HG02623 (cell line): ENCODE data around the gene SPEM2.

Source experiments
- ATAC-seq: cut with Tn5 transposase; IDR thresholded peaks from one replicate; pipeline ENCODE4 v1.9.1; 2021; ENCODE audit warnings: moderate library complexity; ENCODE audit not compliant: unreplicated experiment

SPEM2 gene

DNA sequence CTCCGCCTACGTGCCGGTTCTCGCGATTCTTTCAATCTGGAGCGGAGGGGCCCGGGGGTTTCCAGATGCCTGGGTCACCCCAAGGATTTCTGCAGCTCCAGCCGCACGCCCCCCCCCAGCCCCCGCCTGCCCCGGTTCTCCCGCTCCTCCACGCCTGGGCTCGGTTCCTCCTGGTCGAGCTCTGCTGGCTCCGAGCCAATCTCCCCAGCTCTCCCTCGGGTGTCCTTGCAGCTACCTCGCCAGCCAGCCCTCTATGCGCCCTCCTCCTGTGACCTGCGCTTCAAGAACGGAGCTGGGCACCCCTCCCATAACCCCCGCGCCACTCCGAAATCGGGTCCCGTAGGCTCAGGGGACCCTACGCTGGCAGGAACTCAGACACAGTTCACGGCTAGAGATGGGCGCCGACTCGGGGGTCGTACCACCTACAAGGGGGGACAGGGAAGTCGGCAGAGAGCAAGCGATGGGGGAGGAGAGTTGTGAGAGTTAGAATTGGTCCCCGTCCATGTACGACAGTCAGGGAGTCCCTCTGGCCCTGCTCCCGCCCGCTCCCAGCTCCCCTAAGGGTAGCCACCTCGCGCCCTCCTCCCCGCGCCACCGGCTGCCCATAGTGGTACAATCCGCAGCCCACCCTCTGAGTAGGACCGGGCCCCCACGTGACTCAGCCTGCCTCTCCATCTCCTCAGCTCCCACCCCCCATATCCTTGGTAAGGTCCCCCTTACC lies 14.9 kb downstream of the SPEM2 start:
- no peak for ATAC-seq

DNA sequence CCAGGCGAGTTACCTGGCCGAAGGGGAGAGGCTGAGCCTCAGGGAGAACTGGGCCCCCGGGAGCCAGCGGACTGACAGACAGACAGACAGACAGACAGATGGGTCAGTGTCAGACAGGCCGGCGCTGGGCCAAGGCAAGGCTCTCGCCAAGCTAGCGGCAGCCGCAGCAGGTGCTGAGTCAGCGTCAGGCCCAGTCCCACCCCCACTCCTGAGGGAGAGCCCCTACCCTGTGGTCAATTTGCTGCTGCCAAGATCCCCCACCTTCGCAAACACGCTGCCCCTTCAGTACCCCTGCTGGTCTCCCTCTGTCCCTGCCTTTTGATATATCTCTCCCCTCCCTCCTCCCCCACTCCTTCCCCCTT lies 15.4 kb downstream of the SPEM2 start:
- no peak for ATAC-seq

DNA sequence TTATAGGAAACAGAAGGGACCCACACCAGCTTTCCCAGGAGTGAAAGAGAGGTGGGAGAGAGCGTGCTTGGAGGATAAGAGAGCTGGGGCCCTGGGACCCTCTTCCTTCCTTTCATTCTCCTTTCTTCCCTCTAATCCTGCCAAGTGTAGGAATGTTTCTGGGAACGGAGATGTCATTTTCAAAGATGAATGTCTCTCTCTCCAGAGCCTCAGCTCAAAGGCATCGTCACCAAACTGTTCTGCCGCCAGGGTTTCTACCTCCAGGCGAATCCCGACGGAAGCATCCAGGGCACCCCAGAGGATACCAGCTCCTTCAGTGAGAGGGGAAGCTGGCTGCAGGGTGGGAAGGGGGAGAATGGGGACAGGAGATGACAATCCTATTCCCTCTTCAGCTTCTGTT lies 15.8 kb downstream of the SPEM2 start:
- ATAC-seq, result no peak

DNA sequence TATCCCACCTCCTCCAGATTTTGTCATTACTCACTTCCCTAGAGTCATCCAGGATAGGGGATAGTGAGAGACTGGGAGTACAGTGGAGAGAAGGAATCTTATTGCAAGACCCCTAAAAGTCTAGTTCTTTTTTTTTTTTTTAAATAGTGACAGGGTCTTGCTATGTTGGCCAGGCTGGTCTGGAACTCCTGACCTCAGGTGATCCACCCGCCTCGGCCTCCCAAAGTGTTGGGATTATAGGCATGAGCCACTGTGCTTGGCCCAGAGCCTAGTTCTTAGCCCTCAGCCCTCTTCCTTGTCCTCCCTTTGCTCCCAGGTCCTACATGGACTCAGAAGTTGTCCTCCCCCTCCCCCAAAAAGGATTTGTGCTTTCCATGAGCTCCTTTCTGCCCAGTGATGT lies 16.7 kb downstream of the SPEM2 start:
- no peak for ATAC-seq

DNA sequence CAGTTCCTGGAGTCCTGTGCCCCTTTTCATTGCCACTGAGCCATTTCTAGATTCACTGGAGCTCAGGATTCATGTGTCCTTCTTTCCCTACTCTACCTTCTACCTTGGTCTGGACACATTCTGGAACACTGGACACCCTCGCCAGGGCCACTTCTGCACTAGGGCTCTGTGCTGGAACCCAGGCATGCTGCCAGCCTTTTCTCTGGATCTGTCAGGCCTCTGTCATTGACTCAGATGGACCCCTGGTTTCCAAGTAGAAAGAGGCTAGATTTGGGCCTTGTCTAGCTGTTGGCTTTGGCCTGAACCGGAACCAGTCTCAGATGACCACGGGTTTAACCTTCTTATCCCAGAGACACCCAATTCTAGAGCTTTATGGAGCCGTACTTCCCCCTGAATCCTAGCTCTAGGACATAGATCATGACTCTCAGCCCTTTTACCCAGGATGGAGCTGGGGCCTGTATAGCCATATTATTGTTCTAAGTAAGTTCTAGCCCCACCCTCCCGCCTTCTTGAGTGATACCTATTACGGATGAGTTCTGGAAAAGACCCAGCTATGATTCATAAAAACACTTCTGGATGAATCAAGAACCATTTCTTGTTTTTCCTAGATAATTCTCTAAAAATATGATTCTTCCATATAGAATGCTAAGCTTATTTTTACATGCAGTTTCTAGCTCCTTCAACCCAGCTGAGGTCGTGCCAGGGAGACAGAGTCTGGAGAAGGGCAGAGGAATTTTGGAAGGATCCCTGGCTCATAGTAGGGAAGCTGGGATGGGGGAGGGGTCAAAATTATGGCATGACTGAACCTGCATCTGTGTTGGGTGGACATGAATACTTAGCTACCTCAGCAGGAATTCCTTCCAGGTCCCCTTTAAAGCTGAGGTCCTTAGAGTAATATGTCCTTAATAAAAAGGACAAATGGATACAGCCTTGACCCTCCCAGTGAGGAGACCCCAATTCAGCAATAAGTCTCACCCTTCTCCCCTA lies 18.4 kb downstream of the SPEM2 start:
- ATAC-seq, result no peak

DNA sequence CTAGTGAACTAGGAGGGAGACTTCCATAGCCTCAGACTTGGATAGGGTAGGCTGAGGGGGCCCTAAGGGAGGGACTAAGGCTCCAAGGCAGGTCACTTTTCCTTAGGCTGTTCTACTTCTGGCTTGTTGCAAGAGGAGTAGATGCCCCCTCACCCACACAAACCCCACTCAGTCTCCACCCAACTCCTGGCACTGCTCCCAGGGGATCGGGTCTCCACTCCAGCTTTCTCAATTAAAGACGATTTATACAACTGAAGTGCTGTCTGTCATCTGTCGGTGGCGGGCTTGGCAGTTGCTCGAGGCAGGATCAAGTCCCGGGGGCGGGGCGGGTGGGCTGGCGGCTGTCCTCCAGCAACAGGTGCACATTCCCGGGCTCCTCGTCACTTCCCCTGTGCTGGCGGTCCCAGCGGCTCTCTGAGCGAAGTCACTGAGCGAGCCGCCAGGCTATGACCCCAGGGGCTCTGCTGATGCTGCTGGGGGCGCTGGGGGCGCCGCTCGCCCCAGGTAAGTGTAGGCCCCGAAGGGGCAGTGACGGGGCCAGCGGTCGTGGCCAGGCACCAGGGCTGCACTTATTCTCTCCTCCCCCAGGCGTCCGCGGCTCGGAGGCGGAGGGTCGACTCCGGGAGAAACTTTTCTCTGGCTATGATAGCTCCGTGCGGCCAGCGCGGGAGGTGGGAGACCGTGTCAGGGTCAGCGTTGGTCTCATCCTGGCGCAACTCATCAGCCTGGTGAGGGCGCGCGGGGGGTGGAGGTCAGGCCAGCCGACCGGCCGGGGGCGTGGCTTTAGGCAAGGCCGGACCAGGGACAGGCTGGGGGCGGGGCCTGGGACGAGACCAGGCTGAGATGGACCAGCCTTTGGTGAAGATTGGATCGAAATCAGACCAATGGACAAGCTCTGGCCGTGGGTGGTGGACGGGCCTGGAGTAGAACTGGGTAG lies 19.5 kb downstream of the SPEM2 start, which contains the start of gene CHRNB1:
TSS of gene CHRNB1 (plus strand) at position 380 of the 937 bp plus-strand sequence. CDS start at position 447, 67 bp downstream.
- ATAC-seq, result no peak

DNA sequence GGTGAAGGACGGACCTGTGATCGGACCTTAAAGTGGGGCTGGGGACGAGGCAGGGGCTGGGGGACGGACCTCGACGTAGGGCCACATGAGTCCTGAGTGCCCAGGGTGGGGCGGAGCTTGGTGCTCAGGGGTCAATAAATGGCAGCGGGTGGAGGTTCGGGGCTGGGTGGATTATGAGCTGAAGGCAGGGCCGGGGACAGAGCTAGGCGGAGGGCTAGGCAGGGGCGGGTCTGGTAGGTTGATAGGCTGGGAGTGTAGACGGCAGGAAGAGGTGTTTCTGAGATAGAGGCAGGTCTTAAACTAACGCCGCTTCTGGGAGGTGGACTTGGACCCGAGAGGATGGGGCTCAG lies 20.2 kb downstream of the SPEM2 start:
- no peak for ATAC-seq

DNA sequence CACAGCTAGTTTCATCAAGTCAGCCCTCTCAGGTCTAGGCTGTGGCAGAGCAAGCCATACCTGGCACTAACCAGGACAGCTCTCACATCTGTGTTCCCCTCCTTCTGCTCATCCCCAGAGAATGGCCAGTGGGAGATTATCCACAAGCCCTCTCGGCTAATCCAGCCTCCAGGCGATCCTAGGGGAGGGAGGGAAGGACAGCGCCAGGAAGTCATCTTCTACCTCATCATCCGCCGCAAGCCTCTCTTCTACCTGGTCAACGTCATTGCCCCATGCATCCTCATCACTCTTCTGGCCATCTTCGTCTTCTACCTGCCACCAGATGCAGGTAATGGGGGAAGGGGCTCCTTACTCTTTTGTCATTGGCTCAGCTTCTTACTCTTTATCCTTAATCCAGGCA lies 23.0 kb downstream of the SPEM2 start:
- ATAC-seq, result no peak

DNA sequence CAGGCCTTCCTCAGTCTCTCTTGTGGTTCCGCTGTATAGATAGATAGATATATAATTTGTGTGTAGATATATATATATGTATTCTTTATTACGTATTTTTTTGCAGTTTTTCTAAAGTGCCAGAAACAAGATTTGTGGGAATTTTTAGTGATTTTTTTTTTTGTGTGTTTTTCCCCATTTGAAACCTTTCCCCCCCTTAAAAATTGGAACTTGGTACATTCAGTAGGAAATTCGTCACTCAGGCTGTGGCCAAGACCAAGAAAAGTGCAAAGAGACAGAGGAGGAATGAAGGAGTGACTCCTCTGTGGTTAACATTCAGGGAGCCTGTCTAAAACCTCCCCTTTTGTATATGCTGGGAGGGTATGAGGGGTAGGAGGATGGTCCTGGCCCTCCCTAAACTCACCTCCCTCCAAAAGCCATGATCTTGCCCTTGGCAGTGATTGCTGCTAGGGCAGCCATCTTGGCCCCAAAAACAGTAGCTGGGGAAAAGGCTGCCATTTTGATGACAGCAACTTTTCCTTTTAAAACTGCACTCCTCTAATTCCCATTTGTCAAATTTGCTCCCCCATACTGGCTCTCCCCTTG lies 34.6 kb downstream of the SPEM2 start:
- no peak for ATAC-seq

DNA sequence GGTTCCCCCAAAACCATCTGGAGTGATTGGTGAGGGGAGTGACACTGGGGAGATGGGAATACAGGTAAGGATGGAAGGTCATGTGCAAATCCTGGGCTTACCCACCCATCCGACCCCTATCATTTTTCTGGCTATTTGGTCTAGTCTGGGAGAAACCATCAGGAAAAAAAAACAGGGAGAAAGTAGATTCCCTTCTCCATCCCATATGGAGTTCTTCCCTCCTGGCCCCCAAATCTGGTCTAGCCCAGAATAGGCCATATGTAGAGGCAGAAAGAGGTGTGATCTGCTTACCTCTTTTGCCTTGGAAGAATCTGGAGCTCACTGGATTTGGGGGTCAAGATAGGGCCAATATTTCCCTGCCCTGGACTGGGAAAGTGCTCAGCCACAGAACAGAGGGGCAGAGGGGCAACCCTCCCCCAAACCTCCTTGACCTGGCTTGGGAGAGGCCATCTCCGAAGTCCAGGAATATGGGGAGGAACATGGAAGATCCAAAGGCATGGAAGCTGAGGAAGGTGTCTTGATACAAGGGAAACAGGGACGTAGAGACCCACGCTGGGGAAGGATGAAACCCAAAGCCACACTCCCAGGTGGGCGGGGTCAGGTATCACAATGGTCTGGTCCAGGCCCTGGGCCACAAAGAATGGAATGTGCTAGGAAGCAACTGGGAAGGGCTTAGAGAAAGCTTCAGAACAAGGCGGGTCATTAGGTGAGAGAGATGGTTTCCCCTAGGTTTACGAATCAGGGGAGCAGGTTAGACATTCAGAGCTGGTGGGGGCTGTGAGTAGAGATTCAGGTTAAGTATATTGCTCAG lies 35.6 kb downstream of the SPEM2 start:
- ATAC-seq, result no peak

DNA sequence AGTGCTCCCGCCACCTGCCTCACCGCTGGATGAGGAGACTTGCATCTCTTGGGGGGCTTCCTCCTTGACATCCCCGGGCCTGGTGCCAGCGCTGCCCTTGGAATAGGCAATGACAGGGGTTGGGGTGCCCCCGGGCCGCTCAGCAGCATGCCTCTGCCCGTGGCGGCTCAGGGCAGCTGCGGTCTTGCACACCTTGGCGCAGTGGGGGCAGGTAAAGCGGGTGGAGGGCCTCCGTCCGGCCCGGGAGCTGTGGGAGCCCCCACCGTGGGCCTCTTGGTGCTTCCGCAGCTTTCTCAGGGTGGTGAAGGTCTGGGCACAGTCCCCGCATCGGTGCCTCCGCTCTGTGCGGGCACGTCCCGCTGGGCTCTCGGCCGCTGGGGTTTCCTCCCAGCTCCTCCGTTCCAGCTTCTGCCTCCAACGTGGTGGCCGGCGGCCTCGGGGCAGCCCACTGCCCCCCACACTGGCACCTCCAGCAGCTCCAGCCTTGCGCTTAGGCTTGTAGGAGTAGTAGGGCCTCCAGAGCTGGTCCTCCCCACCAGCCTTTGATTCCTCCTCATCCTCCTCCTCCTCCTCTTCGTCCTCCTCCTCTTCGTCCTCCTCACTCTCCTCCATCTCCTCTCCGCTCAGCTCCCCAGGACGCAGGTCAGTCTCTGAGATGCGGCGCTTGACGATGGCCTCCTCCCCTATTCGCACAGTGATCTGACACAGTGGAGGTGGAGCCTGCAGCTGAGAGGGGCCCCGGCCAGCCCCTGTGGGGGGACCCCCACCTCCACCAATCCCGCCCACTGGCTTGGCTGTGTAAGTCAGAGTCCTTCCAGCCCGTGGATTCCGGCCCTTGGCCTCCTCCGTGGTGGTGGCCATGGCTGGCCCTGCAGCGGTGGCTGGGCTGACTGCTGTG lies 37.3 kb downstream of the SPEM2 start:
- ATAC-seq, result no peak

DNA sequence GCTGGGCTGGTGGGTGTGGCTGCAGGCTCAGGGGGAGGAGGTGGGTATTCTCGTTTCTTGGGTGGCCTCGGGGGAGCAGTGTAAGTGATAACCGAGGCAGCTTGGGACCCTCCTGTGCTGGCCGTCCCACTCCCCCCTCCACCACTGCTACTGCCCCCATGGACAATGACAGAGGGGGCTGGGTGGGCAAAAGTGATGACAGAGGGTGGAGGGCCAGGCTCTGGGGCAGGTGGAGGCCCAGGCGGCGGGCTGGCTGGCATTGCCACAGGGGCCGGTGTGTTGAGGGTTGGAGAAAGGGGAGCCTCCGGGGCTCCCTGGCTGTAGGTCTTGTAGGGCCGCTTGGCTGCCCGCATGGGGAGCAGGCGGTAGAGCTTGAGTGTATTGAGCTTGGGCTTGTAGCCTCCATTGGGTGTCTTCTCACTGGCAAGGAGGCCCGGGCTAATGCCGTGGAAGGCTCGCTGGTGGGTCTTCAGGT lies 38.0 kb downstream of the SPEM2 start:
- no peak for ATAC-seq

DNA sequence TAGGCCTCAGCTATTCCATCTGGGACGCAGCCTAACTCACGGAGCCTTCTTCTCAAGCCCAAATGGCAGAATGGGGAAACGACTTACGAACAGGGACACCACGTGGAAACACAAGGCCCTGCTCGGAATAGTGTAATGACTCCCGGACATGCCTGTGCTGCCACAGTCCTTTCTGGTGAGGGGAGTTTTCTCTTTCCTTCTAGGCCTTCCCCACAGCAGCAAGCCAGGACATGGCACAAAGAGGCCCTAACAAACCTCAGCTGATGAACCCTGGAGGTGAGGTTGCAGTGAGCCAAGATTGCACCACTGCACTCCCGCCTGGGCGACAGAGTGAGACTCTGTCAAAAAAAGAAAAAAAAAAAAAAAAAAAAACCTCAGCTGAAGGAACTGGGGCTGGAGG lies 38.7 kb downstream of the SPEM2 start:
- no peak for ATAC-seq

DNA sequence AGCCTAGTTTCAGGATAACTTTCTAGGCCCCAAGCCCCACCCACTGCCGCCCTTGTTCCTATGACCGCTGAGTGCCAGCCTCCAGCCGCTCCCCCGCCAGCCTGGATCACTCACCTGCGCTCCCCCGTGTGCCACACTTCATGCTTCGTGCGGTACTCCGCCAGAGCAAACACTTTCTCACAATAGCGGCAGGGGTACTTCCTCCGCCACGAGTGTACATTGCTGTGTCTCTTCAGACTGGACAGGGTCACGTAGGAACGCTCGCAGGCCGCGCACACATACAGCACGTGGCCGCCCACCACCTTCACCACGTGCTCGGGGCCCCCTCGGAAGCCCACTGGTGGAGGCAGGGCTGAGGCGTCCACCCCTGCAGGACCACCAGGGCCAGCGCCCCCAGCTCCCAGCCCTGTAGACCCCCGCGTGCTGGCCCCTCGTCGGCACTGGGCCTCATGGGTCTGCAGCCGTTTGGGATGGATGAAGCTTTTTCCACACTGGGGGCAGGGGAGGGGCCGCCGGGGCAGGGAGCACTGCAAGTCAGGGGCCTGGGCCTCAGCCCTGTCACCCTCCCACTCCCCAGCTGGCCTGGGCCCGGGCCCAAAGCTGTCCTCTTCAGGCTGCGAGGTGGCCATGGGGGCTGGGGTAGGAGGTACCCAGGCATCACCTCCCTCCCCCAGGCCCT lies 40.3 kb downstream of the SPEM2 start:
- no peak for ATAC-seq

DNA sequence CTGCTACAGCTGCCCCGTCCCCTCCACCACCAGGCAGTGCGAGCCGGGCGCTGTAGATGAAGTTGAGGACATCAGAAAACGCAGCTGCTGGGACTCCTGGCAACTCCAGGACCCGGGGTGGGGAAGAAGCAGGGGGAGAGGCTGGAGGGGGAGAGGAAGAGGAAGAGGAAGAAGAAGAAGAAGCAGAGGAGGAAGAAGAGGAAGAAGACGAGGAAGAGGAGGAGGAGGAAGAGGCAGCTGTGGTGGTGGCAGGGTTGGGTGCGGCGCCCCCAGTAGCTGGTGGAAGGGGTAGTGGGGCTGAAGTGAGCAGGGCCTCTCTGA lies 40.9 kb downstream of the SPEM2 start:
- ATAC-seq, result no peak

DNA sequence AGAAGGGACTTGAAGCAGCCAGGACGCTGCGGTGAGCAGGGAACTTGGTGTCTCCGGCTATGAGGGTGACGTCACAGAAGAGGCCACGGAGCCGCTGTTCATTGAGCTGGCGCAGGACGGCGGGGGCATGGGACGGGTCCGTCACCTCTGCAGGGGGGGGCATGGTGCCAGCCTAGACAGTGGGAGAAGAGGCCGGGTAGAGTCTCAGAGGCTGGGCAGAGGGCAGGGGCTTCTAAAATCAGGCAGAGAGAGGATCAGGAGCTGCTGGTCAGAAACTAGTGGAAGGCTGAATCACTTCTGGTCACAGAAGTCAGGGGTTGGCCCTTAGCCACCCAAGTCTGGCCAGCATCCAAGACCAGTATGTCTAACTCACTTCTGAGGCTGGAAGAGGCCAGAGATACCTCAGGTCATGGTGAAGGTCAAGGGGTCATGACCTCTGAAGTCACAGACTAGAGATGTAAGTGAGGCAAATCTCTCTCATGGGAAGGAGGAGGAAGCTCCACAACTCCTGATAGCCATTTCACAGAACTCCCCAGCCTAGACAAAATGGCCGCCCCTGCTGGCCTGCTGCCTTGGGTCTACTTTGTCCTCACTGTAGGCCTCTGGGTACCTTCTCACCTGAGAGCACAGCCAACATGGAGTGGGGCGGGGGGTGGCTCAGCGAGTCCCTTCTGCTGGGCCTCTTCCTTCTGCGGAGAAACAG lies 41.4 kb downstream of the SPEM2 start:
- no peak for ATAC-seq

DNA sequence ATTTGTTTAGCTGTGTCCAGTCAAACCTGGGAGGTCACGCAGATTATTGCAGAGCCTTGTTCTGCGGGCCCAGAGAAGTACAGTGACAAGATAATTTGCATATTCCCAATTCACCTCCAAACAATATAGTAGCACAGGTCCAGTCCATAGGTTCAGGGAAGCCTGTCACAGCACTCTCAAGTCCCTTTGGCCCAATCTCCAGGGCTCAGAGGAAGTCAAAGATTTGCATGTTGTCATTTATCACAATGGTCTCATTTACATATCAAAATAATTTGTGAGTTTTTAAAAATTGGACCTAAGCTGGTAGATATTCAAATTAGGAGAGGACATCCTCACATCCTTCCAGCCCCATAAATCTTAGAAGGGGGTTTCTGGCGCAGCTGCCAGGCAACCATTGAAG lies 42.1 kb downstream of the SPEM2 start:
- ATAC-seq, result no peak

DNA sequence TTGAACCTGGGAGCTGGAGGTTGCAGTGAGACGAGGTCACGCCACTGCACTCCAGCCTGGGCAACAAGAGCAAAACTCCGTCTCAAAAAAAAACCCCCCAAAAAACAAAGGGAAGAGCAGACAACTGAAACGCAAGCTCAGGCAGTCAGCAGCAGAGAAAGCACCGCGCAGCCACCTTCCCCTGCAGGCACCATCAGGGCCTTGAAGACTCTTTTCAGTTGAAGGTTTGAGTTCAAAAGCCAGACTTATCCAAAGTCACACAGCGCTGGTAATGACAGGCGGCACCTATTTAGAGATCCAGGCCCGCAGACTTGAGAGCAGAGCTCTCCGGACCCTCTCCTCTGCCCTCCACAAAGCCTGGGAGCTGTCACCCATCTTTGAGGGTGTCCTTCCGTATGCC lies 42.9 kb downstream of the SPEM2 start:
- no peak for ATAC-seq
